GM13977 (cell line): ENCODE measurements around the gene TNFSF11.

Experiments
- DNase-seq: peaks from one replicate; pipeline ENCODE4 v3.0.0; 2012; ENCODE audit warnings: low spot score
- CTCF ChIP-seq: IDR thresholded peaks from 2 replicates; pipeline ENCODE4 v1.5.1; 2012; ENCODE audit warnings: mild to moderate bottlenecking, control low read depth; ENCODE audit not compliant: insufficient read depth; ENCODE audit errors: extremely low read depth, missing control alignments
- in situ Hi-C: fragments of 300-500 bp; cut with MboI; formaldehyde crosslinking; loops from one replicate; pipeline ENCODE4 v1.12.0; 2022; ENCODE audit warnings: low sequenced_read_pairs, low pct_unique_long_range_greater_than_20kb, mixed read lengths, inconsistent platforms; ENCODE audit not compliant: unreplicated experiment

Gene TNFSF11

GRCh38 chr13:42649141-42649540 lies 75.2 kb downstream of the TNFSF11 start:
- in situ Hi-C loops: no loop called here

GRCh38 chr13:42649831-42650230 lies 75.9 kb downstream of the TNFSF11 start:
- TF ChIP-seq CTCF: no peak
- in situ Hi-C loops: no loop called here
- DNase-seq: no peak

More at GRCh38 chr13:42649141-42649540, 75.2 kb downstream of the TNFSF11 start:
- no peak for TF ChIP-seq CTCF
- DNase-seq: no peak

GRCh38 chr13:42650506-42650905 lies 76.6 kb downstream of the TNFSF11 start:
- DNase-seq: no peak
- in situ Hi-C loops: no loop called here
- no peak for TF ChIP-seq CTCF

- in situ Hi-C loops: no loop called here
- no peak for DNase-seq
- TF ChIP-seq CTCF: no peak
Observed at GRCh38 chr13:42651936-42652641, 78.1 kb downstream of the TNFSF11 start.

GRCh38 chr13:42652642-42653415 lies 78.9 kb downstream of the TNFSF11 start:
- in situ Hi-C loops: no loop called here
- TF ChIP-seq CTCF: no peak
- DNase-seq: no peak

- in situ Hi-C loops: no loop called here
- TF ChIP-seq CTCF: no peak
- DNase-seq: no peak
Observed at GRCh38 chr13:42653679-42654078, 79.7 kb downstream of the TNFSF11 start.
